ENCODE results near the gene KLHDC7B. TPM values are rescaled to one million over a fixed set of nuclear protein-coding genes. Genes with fewer than 3 reads are reported as not detected.

KLHDC7B gene
- polyA plus RNA-seq, 1 experiment: 0.04 TPM

GRCh38 chr22:50502096-50502495, 43.6 kb upstream of the KLHDC7B start:
- Histone ChIP-seq H3K4me3 (ENCODE audit: low read depth, low read length) (no peak overlapping the region), H3K27ac (ENCODE audit: low read depth, low read length) (no peak overlapping the region), H3K9me3 (ENCODE audit: control insufficient read depth, insufficient read depth, low read length) (no peaks in the 10 kb centered on the region; the same call in 1 of the 2 replicates), H3K27me3 (ENCODE audit: control insufficient read depth, insufficient read depth, low read length) (no peaks in the 10 kb centered on the region)
- ChIA-PET CTCF (no interaction called here), POLR2A (interaction anchor here (0.6 kb wide), 1 partner anchor 73 kb away, joined by 3 read pairs; no protein-coding TSS in a partner anchor)
- DNase-seq (ENCODE audit: low read depth, low spot score): no peak
- TF ChIP-seq, protein P1, sequence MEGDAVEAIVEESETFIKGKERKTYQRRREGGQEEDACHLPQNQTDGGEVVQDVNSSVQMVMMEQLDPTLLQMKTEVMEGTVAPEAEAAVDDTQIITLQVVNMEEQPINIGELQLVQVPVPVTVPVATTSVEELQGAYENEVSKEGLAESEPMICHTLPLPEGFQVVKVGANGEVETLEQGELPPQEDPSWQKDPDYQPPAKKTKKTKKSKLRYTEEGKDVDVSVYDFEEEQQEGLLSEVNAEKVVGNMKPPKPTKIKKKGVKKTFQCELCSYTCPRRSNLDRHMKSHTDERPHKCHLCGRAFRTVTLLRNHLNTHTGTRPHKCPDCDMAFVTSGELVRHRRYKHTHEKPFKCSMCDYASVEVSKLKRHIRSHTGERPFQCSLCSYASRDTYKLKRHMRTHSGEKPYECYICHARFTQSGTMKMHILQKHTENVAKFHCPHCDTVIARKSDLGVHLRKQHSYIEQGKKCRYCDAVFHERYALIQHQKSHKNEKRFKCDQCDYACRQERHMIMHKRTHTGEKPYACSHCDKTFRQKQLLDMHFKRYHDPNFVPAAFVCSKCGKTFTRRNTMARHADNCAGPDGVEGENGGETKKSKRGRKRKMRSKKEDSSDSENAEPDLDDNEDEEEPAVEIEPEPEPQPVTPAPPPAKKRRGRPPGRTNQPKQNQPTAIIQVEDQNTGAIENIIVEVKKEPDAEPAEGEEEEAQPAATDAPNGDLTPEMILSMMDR (IDR thresholded peaks at IDR 0.05; ENCODE audit: low read depth, low read length): no peak

DNA sequence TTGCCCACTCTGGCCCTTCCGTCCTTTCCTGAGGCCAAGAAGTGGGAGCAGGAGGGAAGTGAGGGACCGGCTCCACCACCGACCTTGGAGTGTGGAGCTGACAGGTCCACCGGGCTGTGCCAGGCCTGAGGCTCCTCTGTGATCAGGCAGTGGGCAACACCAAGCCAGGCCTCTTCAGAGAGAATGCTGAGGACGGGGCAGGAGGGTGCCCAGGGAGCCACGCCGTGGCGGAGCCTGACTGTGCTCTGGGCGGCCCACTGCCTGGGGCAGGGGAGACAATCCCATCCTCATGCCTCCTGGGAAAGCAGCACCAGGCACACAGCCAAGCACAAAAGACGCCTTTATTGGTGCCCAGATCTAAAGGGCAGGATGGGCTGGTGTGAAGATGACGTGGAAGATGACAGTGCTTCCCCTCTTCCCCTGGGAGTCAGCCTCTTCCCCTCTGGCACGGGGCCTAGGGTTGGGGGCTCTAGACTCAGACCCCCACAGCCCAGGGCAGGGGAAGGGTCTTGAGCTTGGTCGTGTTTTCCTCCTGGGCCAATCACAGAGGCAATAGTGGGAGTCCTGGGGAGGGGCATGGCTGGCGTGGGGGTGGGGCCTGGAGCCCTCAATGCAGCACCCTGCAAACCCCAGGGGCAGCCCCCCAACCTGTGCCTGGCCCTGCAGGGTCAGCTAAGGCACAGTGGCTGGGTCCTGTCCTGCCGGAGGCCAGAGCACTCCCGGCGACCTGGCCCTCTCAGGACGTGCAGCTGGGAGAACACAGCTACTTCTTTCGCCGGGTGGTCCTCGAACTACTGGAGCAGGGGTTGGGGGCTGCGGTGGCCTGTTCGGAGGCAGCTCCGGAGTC, 42.8 kb upstream of the KLHDC7B start:
- Histone ChIP-seq H3K9me3 (ENCODE audit: control insufficient read depth, insufficient read depth, low read length) (no peaks in the 10 kb centered on the region; the same call in 1 of the 2 replicates), H3K27ac (ENCODE audit: low read depth, low read length) (no peak overlapping the region), H3K4me3 (ENCODE audit: low read depth, low read length) (no peak overlapping the region), H3K27me3 (ENCODE audit: control insufficient read depth, insufficient read depth, low read length) (no peaks in the 10 kb centered on the region)
- ChIA-PET POLR2A (no interaction called here), CTCF (interaction anchor here (0.6 kb wide), 1 partner anchor 25 kb away, joined by 5 read pairs; no protein-coding TSS in a partner anchor)
- no peak for DNase-seq (ENCODE audit: low read depth, low spot score)
- TF ChIP-seq, protein P1 (IDR thresholded peaks at IDR 0.05; ENCODE audit: low read depth, low read length): no peak

- Histone ChIP-seq H3K9me3 (ENCODE audit: control insufficient read depth, insufficient read depth, low read length) (no peaks in the 10 kb centered on the region; the same call in 1 of the 2 replicates), H3K27ac (ENCODE audit: low read depth, low read length) (no peak overlapping the region), H3K27me3 (ENCODE audit: control insufficient read depth, insufficient read depth, low read length) (no peaks in the 10 kb centered on the region), H3K4me3 (ENCODE audit: low read depth, low read length) (no peak overlapping the region)
- CTCF ChIA-PET: interaction anchor here (0.6 kb wide), 1 partner anchor 24 kb away, joined by 5 read pairs; no protein-coding TSS in a partner anchor
- TF ChIP-seq, protein P1 (IDR thresholded peaks at IDR 0.05; ENCODE audit: low read depth, low read length): no peak
- no peak for DNase-seq (ENCODE audit: low read depth, low spot score)
- POLR2A ChIA-PET: no interaction called here
Observed at GRCh38 chr22:50503475-50504145, 42.1 kb upstream of the KLHDC7B start.

GRCh38 chr22:50504369-50505211, 41.1 kb upstream of the KLHDC7B start:
- H3K9me3 ChIP-seq (ENCODE audit: control insufficient read depth, insufficient read depth, low read length): no peaks in the 10 kb centered on the region; the same call in 1 of the 2 replicates
- no peak overlapping the region for H3K4me3 ChIP-seq (ENCODE audit: low read depth, low read length)

More at GRCh38 chr22:50504369-50505211, 41.1 kb upstream of the KLHDC7B start:
- Histone ChIP-seq H3K27ac (ENCODE audit: low read depth, low read length) (no peak overlapping the region), H3K27me3 (ENCODE audit: control insufficient read depth, insufficient read depth, low read length) (no peaks in the 10 kb centered on the region)
- no peak for DNase-seq (ENCODE audit: low read depth, low spot score)
- TF ChIP-seq, protein P1 (IDR thresholded peaks at IDR 0.05; ENCODE audit: low read depth, low read length): no peak
- CTCF ChIA-PET: no interaction called here
- POLR2A ChIA-PET: no interaction called here

Data from AG04450 (cell line).